Measurements from ENCODE around the gene FAT2. TPM values are rescaled to one million over a fixed set of nuclear protein-coding genes. Genes with fewer than 3 reads are reported as not detected.
"Not testable (repeated sequence)": the region's sequence is repeated elsewhere in the genome, so short reads cannot be mapped to it uniquely, and the experiment has no call there.

FAT2 gene
- total RNA-seq, 1 donor from 2014 or later, result 25.0 TPM

- no peak for DNase-seq
These were observed 23.4 kb upstream of the FAT2 start for GRCh38 chr5:151614565-151614964.

- DNase-seq, result peak; percentile 53
These were observed 21.7 kb upstream of the FAT2 start for GRCh38 chr5:151612689-151613427.

- no peak for DNase-seq
These were observed 20.1 kb upstream of the FAT2 start for GRCh38 chr5:151611127-151611775.

DNA sequence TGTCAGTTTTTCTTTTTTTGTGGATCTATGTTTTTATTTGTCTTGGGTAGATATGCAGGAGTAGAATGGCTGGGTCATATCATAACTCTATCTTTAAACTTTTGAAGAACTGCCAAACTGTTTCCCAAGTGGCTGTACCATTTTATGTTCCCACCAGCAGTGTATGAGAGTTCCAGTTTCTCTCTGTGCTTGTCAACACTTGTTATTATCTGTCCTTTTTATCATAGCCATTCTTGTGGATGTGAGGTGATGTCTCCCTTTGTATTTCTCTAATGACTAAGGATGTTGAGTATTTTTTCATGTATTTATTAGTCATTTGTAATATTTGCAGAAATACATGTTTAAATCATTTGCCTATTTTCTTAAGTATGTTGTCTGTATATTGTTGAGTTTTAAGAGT is 17.4 kb upstream of the FAT2 start:
- no peak for DNase-seq

DNA sequence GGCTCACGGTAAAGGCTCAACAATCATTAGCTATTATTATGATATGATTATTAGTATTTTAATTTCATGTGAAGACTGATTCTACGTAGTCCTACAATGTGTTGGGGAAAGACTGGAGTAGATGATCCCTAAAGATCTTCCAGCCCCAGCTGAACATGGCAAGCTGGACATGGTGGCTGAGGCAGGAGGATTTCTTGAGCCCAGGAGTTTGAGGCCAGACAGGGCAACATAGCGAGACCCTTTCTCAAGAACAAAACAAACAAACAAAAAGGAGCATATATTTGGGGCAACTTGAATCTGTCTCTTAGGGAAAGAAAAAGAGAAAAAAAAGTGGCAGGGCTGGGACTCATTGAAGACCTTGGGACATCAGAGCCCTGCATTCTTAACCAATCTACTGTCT is 16.2 kb upstream of the FAT2 start:
- no peak for DNase-seq

DNA sequence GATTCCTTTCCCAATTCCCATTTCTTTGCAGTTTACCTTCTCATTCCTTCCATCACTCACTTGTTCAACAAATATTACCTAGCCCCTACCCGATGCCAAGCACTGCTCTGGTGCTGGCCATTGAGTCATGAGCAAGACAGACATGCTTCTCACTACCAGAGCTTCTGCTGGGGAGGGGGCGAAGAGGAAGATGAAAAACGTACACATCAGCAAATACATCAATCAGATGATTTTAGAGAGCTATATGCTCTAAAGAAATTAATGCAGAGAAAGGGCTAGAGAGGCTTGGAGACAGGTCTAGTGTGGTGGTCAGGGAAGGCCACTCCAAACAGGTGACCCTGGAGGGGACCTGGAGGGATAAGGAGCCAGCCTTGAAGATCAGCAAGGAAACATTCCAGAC is 14.4 kb upstream of the FAT2 start:
- no peak for DNase-seq

DNA sequence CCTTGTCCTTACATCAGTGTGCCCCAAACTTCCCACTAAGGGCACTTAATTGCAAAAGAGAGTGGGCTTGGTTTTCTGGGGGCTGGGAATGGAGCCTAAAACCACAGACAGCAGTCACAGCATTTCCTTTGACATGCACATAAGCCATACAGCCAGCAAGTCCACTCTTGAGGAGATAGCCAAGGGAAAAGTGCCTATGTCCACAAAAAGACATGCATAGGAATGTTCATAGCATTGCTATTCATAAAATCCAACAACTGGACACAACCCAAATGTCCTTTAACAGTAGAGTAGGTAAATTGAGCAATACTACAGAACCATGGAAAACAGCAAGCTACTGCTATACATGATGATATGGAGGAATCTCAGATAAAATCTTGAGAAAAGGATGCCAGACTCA is 11.7 kb upstream of the FAT2 start:
- no peak for DNase-seq

GRCh38 chr5:151601391-151601790 is 10.3 kb upstream of the FAT2 start:
- no peak for DNase-seq

GRCh38 chr5:151600069-151600665 is 9.0 kb upstream of the FAT2 start:
- DNase-seq, result no peak

DNA sequence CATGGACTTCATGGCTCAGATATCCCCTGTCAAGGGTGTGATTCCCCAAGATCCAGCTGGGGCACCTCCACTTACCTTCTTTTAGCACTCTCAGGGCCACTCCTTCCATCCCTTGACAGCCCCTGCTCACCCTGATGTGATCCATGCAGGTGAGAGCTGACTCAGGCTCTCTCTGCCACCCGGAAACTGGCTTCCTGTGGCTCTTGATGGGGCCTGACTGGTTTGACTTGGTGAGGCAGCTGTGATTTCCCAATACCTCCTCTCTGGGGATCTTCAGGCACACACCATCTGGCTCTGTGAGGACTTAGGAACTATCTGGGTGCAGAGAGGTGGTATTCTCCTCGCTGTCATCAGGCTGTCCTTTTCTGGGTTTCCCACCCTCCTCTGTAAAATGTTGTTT is 7.9 kb upstream of the FAT2 start:
- no peak for DNase-seq

- no peak for DNase-seq
These were observed 7.4 kb upstream of the FAT2 start for GRCh38 chr5:151598549-151598948.

- no peak for DNase-seq
These were observed 6.6 kb upstream of the FAT2 start for GRCh38 chr5:151597749-151598148.

GRCh38 chr5:151596828-151597539 is 5.9 kb upstream of the FAT2 start:
- DNase-seq, result peak; percentile 71

DNA sequence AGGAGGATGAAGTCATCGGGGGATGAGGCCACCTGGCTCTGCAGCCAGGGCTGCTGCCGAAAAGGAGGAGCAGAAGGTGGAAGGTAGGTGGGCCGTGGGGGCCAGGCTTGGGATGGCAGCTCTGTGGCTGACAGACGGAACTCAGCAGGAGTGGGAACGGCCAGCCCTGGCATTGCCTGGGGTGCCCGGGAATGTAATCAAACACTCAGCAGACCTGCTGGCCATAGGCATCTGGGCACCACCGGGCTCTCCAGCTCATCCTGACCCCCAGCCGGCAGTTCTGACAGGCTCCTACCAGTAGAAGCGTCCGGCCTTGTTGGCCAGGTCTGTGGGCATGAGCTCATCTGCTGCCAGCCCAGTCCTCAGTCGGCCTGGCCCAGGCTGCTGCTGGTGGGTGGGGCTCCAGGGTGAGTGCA is 4.3 kb upstream of the FAT2 start:
- no peak for DNase-seq

DNA sequence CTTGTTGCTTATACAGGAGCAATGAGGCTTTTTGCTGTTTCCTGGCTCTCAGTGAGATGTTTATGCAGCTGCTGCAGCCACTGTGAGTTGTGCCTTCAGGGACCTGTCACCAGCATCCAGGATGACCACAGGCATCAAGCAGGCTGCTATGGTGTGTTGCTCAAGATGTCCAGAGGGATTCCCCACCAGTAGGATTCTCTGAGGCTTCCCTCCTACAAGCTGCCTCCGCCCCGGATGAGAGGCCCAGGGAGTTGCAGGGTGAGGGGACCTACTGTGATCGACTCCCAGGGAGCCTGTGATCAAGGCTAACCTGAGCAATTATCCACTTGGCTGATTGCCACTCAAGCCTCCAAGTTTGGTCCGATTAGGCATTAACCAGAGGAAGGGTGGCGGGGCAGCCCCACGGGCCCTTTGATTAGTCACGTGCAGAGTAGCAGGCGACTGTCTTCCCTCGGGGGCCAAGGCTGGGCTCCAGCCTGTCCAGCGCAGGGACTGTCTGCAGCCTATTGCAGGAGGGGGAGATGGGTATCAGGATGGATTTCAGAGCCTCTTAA is 1.8 kb upstream of the FAT2 start:
- DNase-seq, result peak; percentile 32

DNA sequence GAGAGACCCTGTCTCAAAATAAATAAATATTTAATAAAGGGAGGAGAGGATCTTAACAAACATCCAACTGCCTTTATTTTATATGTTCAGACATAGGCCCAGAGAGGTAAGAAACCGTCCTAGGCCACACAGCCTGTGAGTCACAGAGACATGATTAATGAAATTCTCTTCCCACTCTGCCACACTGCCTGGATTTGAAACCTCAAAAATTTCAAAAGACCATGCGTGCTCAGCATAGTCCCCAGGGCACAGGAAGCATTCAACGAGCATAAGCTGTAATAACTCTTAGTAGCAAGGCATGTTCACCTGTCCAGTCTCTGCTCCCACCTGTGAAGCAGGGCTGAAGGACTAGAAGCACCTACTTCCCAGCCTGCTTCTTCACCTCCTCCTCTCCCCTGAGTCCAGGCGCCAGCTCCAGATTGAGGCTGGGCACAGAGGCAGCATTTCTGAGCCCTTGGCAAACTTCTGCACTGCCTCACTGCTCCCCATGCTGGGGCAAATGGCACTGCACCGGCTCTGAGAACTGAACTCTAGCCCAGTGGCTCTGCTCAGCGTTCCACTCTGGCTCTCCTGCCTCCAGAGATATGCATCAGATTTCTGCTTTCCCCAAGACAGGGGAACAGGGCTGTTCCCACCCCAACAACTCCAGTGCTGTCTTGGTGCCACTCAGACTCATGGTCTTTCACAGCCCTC is 1.1 kb downstream of the FAT2 start:
- no peak for DNase-seq

- no peak for DNase-seq
These were observed 3.2 kb downstream of the FAT2 start for GRCh38 chr5:151587796-151588555.

DNA sequence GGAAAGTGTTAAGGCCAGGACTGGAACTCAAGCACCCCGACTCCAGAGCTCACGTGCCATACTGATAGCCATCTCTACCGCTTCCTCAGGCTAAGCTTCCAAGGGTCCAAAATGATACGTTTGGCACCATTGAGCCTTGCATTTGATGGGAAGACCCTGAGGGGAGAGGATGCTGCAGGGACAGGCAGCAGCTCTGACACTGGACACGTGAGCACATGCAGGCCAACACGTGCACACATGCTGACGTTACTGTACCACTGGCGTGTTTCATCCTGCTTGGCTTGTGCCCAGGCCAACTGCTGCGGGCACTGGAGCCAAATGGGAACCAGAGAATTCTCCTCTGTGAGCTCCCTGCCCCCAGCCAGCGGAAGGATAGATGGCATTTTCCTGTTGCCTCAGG is 5.2 kb downstream of the FAT2 start:
- DNase-seq, result peak; percentile 82

- DNase-seq, result not testable (repeated sequence)
These were observed 5.8 kb downstream of the FAT2 start for GRCh38 chr5:151585344-151585743.

- DNase-seq, result no peak
These were observed 6.8 kb downstream of the FAT2 start for GRCh38 chr5:151584057-151584937.

Measured in tongue (tissue), 2 donors.